Fibroblast of pulmonary artery (primary cell): Measurements from ENCODE around the gene DEAF1.

Source experiments
- DNase-seq: peaks from one replicate; pipeline ENCODE4 v3.0.0-alpha.2; 2010; ENCODE audit warnings: low read depth
- H3K4me3 ChIP-seq: replicated peaks from 2 replicates; pipeline ENCODE4 v1.5.1; 2011; ENCODE audit warnings: low read depth, mild to moderate bottlenecking, control low read depth, low read length, moderate library complexity
- TF ChIP-seq, protein P1 (sequence below): IDR thresholded peaks from 2 replicates; pipeline ENCODE4 v1.5.1; 2011; ENCODE audit warnings: mild to moderate bottlenecking, control low read depth, low read length, inconsistent platforms; ENCODE audit errors: missing control alignments

DEAF1 gene

DNA sequence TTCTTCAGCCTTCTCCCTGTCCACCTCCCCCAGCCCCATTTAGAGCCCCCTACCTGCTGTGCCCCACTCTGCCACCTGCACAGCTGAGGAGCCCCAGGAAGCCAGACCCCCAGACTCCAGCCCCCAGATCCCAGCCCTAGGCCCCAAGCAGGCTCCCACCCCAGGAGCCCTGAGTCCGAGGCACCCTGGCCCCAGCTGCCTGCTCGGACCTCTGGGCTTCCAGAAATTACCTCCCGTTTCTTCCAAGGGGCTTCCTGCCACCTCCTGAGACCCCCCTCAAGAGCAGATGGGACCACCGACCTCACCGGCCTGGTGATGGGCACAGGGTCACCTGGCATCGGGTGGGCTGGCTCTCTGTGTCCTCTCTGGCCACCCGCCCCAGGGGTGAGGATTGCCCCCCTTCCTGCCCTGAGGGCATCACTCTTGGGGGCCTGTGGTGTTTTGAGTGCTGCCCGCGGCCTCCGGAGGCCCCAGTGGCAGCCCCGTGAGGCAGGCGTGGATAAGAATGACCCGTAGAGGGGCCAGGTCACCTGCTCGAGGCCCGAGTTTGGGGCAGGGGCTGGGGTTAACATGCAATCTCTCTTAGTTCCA, 34.0 kb upstream of the DEAF1 start:
- TF ChIP-seq, protein P1, sequence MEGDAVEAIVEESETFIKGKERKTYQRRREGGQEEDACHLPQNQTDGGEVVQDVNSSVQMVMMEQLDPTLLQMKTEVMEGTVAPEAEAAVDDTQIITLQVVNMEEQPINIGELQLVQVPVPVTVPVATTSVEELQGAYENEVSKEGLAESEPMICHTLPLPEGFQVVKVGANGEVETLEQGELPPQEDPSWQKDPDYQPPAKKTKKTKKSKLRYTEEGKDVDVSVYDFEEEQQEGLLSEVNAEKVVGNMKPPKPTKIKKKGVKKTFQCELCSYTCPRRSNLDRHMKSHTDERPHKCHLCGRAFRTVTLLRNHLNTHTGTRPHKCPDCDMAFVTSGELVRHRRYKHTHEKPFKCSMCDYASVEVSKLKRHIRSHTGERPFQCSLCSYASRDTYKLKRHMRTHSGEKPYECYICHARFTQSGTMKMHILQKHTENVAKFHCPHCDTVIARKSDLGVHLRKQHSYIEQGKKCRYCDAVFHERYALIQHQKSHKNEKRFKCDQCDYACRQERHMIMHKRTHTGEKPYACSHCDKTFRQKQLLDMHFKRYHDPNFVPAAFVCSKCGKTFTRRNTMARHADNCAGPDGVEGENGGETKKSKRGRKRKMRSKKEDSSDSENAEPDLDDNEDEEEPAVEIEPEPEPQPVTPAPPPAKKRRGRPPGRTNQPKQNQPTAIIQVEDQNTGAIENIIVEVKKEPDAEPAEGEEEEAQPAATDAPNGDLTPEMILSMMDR: no peak
- no peak for DNase-seq
- no peak overlapping the region for H3K4me3 ChIP-seq

DNA sequence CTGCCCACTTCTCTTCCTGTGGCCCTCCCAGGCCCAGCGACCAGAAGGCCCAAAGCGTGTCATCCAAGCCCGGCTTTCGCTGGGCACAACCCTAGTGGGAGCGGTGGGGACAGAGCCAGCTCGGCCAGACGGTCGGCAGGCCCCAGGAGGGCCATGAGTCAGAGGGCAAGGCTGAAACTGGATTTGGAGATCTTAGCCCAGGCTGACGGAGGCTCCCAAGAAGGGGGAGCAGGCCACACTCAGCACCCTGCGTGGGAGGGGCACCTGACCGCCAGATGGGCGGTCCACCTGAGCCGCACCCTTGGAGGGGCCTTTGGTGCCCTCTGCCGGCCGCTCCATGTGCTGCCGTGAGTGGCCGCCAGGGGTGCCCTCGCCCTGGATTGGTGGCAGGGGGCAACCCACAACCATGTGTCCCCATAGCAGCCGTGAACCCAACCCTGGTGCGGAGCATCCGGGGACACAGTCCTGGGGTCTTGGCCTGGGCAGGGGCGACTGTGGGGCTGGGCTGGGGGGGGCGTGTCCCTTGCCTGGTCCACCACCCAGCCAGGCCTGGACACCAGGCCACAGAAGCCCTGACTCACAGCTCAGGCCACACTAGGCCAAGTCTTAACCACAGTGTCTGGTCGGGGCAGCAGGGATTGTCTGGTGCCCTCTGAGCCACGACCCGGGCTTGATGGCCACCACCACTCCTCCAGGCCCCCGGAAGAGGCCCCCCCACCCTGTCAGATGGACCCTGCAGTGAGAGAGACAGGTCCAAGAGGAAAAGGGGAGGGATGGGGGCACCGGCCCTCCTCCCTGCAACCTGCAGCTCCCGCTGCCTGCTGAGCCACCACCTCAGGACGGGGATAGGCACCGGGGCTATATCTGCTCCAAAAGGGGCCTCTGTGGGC, 33.1 kb upstream of the DEAF1 start:
- peak; percentile 62 for DNase-seq
- TF ChIP-seq, protein P1: peak; percentile 95
- no peak overlapping the region for H3K4me3 ChIP-seq

DNA sequence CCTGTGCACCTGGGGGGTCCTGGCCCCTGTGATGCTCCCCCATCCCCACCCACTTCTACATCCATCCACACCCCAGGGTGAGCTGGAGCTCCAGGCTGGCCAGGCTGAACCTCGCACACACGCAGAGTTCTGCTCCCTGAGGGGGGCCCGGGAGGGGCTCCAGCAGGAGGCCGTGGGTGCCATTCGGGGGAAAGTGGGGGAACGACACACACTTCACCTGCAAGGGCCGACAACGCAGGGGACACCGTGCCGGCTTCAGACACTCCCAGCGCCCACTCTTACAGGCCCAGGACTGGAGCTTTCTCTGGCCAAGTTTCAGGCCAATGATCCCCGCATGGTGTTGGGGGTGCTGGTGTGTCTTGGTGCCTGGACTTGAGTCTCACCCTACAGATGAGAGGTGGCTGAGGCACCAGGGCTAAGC, 32.3 kb upstream of the DEAF1 start:
- H3K4me3 ChIP-seq: no peak overlapping the region
- no peak for DNase-seq
- TF ChIP-seq, protein P1: no peak

DNA sequence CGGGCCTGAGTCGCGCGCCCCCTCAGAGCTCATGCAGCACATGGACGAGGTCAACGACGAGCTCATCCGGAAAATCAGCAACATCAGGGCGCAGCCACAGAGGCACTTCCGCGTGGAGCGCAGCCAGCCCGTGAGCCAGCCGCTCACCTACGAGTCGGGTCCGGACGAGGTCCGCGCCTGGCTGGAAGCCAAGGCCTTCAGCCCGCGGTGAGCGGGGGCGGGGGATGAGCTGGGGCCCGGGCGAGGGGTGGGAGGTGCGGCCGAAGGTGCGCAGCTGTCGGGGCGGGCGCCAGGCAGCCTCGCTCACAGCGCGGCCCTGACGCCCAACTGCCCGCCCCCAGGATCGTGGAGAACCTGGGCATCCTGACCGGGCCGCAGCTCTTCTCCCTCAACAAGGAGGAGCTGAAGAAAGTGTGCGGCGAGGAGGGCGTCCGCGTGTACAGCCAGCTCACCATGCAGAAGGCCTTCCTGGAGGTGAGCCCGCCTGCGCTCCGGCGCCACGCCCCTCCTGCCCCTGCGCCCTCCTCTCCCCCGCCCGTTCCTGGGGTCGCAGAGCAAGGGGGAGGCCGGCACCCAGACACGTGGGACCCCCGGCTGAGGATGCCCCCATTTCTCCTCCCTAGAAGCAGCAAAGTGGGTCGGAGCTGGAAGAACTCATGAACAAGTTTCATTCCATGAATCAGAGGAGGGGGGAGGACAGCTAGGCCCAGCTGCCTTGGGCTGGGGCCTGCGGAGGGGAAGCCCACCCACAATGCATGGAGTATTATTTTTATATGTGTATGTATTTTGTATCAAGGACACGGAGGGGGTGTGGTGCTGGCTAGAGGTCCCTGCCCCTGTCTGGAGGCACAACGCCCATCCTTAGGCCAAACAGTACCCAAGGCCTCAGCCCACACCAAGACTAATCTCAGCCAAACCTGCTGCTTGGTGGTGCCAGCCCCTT, 31.5 kb upstream of the DEAF1 start:
- DNase-seq: no peak
- TF ChIP-seq, protein P1: no peak
- H3K4me3 ChIP-seq: no peak overlapping the region

DNA sequence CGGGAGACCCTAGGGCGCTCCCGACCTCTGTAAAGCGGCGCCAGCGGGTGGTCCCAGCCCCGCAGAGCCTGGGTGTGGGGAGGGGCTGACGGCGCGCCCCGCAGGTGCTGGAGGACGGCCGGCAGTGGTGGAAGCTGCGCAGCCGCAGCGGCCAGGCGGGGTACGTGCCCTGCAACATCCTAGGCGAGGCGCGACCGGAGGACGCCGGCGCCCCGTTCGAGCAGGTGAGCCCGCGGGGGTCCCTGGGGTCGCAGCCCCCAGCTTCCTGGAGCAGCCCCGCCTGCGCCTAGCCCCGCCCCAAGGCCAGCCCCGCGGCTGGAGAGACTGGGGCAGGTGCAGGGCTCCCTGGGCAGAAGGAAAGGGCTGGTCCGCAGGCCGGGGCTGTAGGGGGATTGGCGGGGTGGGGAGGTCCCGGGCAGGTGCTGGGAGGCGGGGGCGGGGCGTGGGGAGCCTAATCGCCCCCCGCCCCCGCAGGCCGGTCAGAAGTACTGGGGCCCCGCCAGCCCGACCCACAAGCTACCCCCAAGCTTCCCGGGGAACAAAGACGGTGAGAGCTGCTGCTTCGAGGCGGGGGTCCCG, 30.7 kb upstream of the DEAF1 start:
- TF ChIP-seq, protein P1: no peak
- no peak for DNase-seq
- no peak overlapping the region for H3K4me3 ChIP-seq

DNA sequence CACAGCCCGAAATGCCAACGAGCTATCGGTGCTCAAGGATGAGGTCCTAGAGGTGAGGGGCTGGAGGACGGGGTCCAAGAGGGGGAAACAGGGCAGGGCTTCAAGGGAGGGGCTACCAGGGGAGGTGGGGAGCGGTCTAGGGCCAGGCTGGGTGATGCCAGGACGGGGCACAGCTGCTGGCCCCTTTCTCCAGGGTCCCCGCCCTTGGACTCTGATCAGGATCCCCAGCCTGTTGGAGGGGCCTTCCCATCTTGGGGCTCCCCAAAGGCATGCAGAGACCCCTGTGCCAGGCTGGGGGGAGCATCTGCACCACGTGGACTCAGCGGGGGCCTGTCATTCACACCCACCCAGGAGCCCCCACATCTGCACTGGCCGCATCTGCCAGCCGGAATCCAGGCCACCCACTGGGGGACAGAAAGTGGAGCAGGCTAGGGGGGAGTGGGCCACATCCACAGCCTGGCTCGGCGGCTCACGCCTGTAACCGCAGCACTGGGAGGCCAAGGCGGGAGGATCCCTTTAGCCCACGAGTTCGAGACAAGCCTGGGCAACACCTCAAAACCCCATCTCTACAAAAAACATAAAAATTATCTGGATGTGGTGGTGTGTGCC, 29.9 kb upstream of the DEAF1 start:
- TF ChIP-seq, protein P1: no peak
- DNase-seq: no peak
- H3K4me3 ChIP-seq: no peak overlapping the region
